LoVo (cell line): ENCODE measurements around the gene MS4A6E.
"Not testable (repeated sequence)": the region's sequence is repeated elsewhere in the genome, so short reads cannot be mapped to it uniquely, and the experiment has no call there.

Source experiments
- DNase-seq: peaks from one replicate; pipeline ENCODE4 v3.0.0-alpha.2; 2016; ENCODE audit warnings: low spot score

MS4A6E gene

GRCh38 chr11:60326955-60327354, at the start of gene MS4A6E:
Gene MS4A6E (plus strand): TSS chr11:60327255. CDS start chr11:60334896, 7,641 bp downstream.
- no peak for DNase-seq

GRCh38 chr11:60280412-60280811, 46.6 kb upstream of the MS4A6E start, which contains the start of gene MS4A4A:
Gene MS4A4A (plus strand): TSS chr11:60280666. CDS start chr11:60280676, 10 bp downstream.
- no peak for DNase-seq

GRCh38 chr11:60281485-60281884, 45.6 kb upstream of the MS4A6E start:
- DNase-seq, result no peak

- no peak for DNase-seq
These were observed 44.8 kb upstream of the MS4A6E start for GRCh38 chr11:60282286-60282685.

- not testable (repeated sequence) for DNase-seq
These were observed 41.5 kb upstream of the MS4A6E start for GRCh38 chr11:60285411-60286126.

- no peak for DNase-seq
These were observed 38.5 kb upstream of the MS4A6E start for GRCh38 chr11:60288531-60288930.

- no peak for DNase-seq
These were observed 34.9 kb upstream of the MS4A6E start for GRCh38 chr11:60292145-60292544.

GRCh38 chr11:60301178-60301577, 25.9 kb upstream of the MS4A6E start:
- no peak for DNase-seq

- DNase-seq, result not testable (repeated sequence)
These were observed 25.2 kb upstream of the MS4A6E start for GRCh38 chr11:60301884-60302283.

- DNase-seq, result no peak
These were observed 23.4 kb upstream of the MS4A6E start for GRCh38 chr11:60303661-60304060.

- DNase-seq, result peak; percentile 5
These were observed 21.0 kb upstream of the MS4A6E start for GRCh38 chr11:60305906-60306619.

GRCh38 chr11:60307507-60308195, 19.4 kb upstream of the MS4A6E start:
- DNase-seq, result no peak

- DNase-seq, result no peak
These were observed 16.6 kb upstream of the MS4A6E start for GRCh38 chr11:60310407-60310998.

- no peak for DNase-seq
These were observed 12.3 kb upstream of the MS4A6E start for GRCh38 chr11:60314635-60315321.

GRCh38 chr11:60315871-60316270, 11.2 kb upstream of the MS4A6E start:
- no peak for DNase-seq

GRCh38 chr11:60316317-60316716, 10.7 kb upstream of the MS4A6E start:
- no peak for DNase-seq

GRCh38 chr11:60318726-60319125, 8.3 kb upstream of the MS4A6E start:
- DNase-seq, result no peak

- no peak for DNase-seq
These were observed 6.0 kb upstream of the MS4A6E start for GRCh38 chr11:60321051-60321450.

- DNase-seq, result no peak
These were observed 1.4 kb downstream of the MS4A6E start for GRCh38 chr11:60328460-60328859.

- no peak for DNase-seq
These were observed 5.8 kb downstream of the MS4A6E start for GRCh38 chr11:60332846-60333245.

- DNase-seq, result peak; percentile 59
These were observed 7.1 kb downstream of the MS4A6E start for GRCh38 chr11:60334005-60334620.
